Natural killer cell (primary cell): ENCODE data around the gene KLRK1. TPM values are rescaled to one million over a fixed set of nuclear protein-coding genes. Genes with fewer than 3 reads are reported as not detected.
A peak's percentile ranks its signal among the peaks of the same experiment; 100 is the strongest.
"Not testable (repeated sequence)": the region's sequence is repeated elsewhere in the genome, so short reads cannot be mapped to it uniquely, and the experiment has no call there.

ENCODE experiments used
- ATAC-seq, 3 donors: fragments of 150-1000 bp in 2 of 3; fragments of 200-7000 bp in 1 of 3; cut with Tn5 transposase; 1 replicate in 1 of 3; 2 replicates in 2 of 3; pipeline ENCODE4 v1.10.0; 2021; ENCODE audit warnings: mild to moderate bottlenecking in 2 of 3, moderate library complexity in 2 of 3
- DNase-seq, 2 donors: peaks; one replicate each; pipeline versions ENCODE4 v3.0.0 to v3.0.0-alpha.2; 2013 to 2021; ENCODE audit warnings: mixed read lengths in 1 of 2
- H3K27ac ChIP-seq: one replicate; pipeline ENCODE4 v1.5.1; 2013; ENCODE audit warnings: mild to moderate bottlenecking, low read length
- H3K27me3 ChIP-seq: one replicate; pipeline ENCODE4 v1.6.1; 2013; ENCODE audit warnings: low read length; ENCODE audit not compliant: control insufficient read depth, insufficient read depth
- H3K36me3 ChIP-seq: one replicate; pipeline ENCODE4 v1.6.1; 2013; ENCODE audit warnings: low read length; ENCODE audit not compliant: control insufficient read depth, insufficient read depth
- H3K4me1 ChIP-seq: one replicate; pipeline ENCODE4 v1.6.1; 2013; ENCODE audit warnings: low read length; ENCODE audit not compliant: control insufficient read depth, insufficient read depth
- H3K4me3 ChIP-seq: one replicate; pipeline ENCODE4 v1.5.1; 2013; ENCODE audit warnings: low read length
- H3K9me3 ChIP-seq: one replicate; pipeline ENCODE4 v1.6.1; 2013; ENCODE audit warnings: low read length; ENCODE audit not compliant: control insufficient read depth, insufficient read depth
- H3K27ac Mint-ChIP-seq, 2 donors: one replicate each; pipeline ENCODE4 v1.8.0; 2022; ENCODE audit warnings: mild to moderate bottlenecking in 2 of 2, mixed read lengths in 2 of 2, moderate library complexity in 1 of 2
- H3K27me3 Mint-ChIP-seq, 2 donors: one replicate each; pipeline ENCODE4 v1.8.0; 2022; ENCODE audit warnings: low read depth in 2 of 2, mixed read lengths in 2 of 2
- H3K36me3 Mint-ChIP-seq: one replicate; pipeline ENCODE4 v1.8.0; 2022; ENCODE audit warnings: mixed read lengths
- H3K4me1 Mint-ChIP-seq, 2 donors: one replicate each; pipeline ENCODE4 v1.8.0; 2022; ENCODE audit warnings: mixed read lengths in 2 of 2
- H3K4me3 Mint-ChIP-seq: one replicate; pipeline ENCODE4 v1.8.0; 2022; ENCODE audit warnings: mild to moderate bottlenecking, moderate library complexity, mixed read lengths
- H3K9me3 Mint-ChIP-seq, 2 donors: one replicate each; pipeline ENCODE4 v1.8.0; 2022; ENCODE audit warnings: mixed read lengths in 2 of 2
- CTCF ChIP-seq: fragments of 200-600 bp; IDR thresholded peaks from one replicate; pipeline ENCODE4 v1.8.0; 2022; ENCODE audit warnings: antibody characterized with exemption
- WGBS: methylation state at CpG from one replicate; pipeline ENCODE4 v1.1.7; 2013; ENCODE audit warnings: missing lambda C conversion rate; ENCODE audit not compliant: insufficient coverage; 5-methylcytosine and 5-hydroxymethylcytosine counted together
- intact Hi-C: fragments of 100-400 bp; cut with micrococcal nuclease; formaldehyde crosslinking; loops from one replicate; pipeline ENCODE4 v1.14.2; 2022
- total RNA-seq, 4 donors: library from RNA; stranded (reverse); fragments of 120-200 nt in 1 of 4; gene quantifications; one replicate each; pipeline versions ENCODE4 v1.2.3 to v1.2.4, GENCODE V29; 2013 to 2022

The KLRK1 gene
- total RNA-seq, 3 donors from 2014 or later (not counting 1 experiment from before 2014, with no cell fraction given): 398 to 543 (median 515) TPM

- Histone ChIP-seq H3K4me3 (no peak overlapping the region), H3K36me3 (peaks cover 65% of the 10 kb centered on the region), H3K9me3 (no peaks in the 10 kb centered on the region), H3K27ac (peak overlapping the region; percentile 49), H3K27me3 (no peaks in the 10 kb centered on the region), H3K4me1 (peaks cover 64% of the 10 kb centered on the region)
- peaks cover 0 to 2% of the 10 kb centered on the region in 2 donors for H3K9me3 Mint-ChIP-seq
- H3K36me3 Mint-ChIP-seq: peaks cover 50% of the 10 kb centered on the region
- no peak for TF ChIP-seq CTCF
- H3K4me1 Mint-ChIP-seq: peaks cover 47 to 67% of the 10 kb centered on the region in 2 donors
- H3K27me3 Mint-ChIP-seq: no peaks in the 10 kb centered on the region
- ATAC-seq (peak in 1 of 3 donors; percentile 6), DNase-seq (peak in 1 of 2 donors; percentile 58)
- peak overlapping the region; percentile 49 for H3K4me3 Mint-ChIP-seq
- intact Hi-C loops: loop anchor here (5.0 kb wide), 4 partner anchors 38 to 383 kb away; partner anchors contain the start of genes KLRC4 and KLRD1
- WGBS: 54% methylated on average over 8 of the region's 8 CpGs
- peak overlapping the region in 1 of 2 donors; percentile 85 for H3K27ac Mint-ChIP-seq
These were observed 20.1 kb downstream of the KLRK1 start for GRCh38 chr12:10369557-10370415.

GRCh38 chr12:10368206-10369171 is 21.4 kb downstream of the KLRK1 start:
- Histone ChIP-seq H3K36me3 (peaks cover 54% of the 10 kb centered on the region), H3K27ac (no peak overlapping the region), H3K27me3 (no peaks in the 10 kb centered on the region), H3K4me1 (peaks cover 68% of the 10 kb centered on the region), H3K4me3 (no peak overlapping the region), H3K9me3 (no peaks in the 10 kb centered on the region)
- Mint-ChIP-seq H3K4me3 (peak overlapping the region; percentile 71), H3K27me3 (no peaks in the 10 kb centered on the region), H3K4me1 (peaks cover 38 to 56% of the 10 kb centered on the region in 2 donors), H3K9me3 (peaks cover 0 to 2% of the 10 kb centered on the region in 2 donors), H3K36me3 (peaks cover 50% of the 10 kb centered on the region), H3K27ac (peak overlapping the region in 1 of 2 donors; percentile 79)
- WGBS: 91% methylated on average over 9 of the region's 10 CpGs
- ATAC-seq (no peak), DNase-seq (no peak)
- intact Hi-C loops: loop anchor here (5.0 kb wide), 3 partner anchors 61 to 384 kb away; partner anchors contain the start of gene KLRD1
- TF ChIP-seq CTCF: no peak

GRCh38 chr12:10367714-10368113 is 22.1 kb downstream of the KLRK1 start:
- H3K27ac ChIP-seq, H3K4me3 ChIP-seq, H3K27me3 ChIP-seq, ATAC-seq, DNase-seq, H3K9me3 Mint-ChIP-seq, H3K27me3 Mint-ChIP-seq, H3K9me3 ChIP-seq: not testable (repeated sequence)
- Mint-ChIP-seq H3K27ac (peak overlapping the region in 1 of 2 donors; percentile 79), H3K4me1 (peaks cover 33 to 50% of the 10 kb centered on the region in 2 donors), H3K36me3 (peaks cover 46% of the 10 kb centered on the region), H3K4me3 (peak overlapping the region; percentile 71)
- WGBS: 78% methylated on average over 3 of the region's 4 CpGs
- H3K4me1 ChIP-seq: peaks cover 72% of the 10 kb centered on the region
- peaks cover 46% of the 10 kb centered on the region for H3K36me3 ChIP-seq
- intact Hi-C loops: loop anchor here (2.0 to 5.0 kb wide), 4 partner anchors 15 to 385 kb away; partner anchors contain the start of gene KLRD1
